Activated T-cell treated with anti-CD3 and anti-CD28 coated beads, Interleukin-2, amount 50 U/mL, for 4 hours (primary cell): ENCODE data around the gene PIEZO1. TPM values are rescaled to one million over a fixed set of nuclear protein-coding genes. Genes with fewer than 3 reads are reported as not detected.
A peak's percentile ranks its signal among the peaks of the same experiment; 100 is the strongest.

ENCODE experiments used
- ATAC-seq, 2 donors: fragments of 200-7000 bp; cut with Tn5 transposase; one replicate each; pipeline ENCODE4 v1.10.0; 2021
- DNase-seq: peaks from one replicate; pipeline ENCODE4 v3.0.0-alpha.2; 2020
- H3K27me3 Mint-ChIP-seq: one replicate; pipeline ENCODE4 v1.8.0; 2021; ENCODE audit warnings: low read depth, mixed read lengths
- H3K36me3 Mint-ChIP-seq: one replicate; pipeline ENCODE4 v1.8.0; 2022; ENCODE audit warnings: mixed read lengths; ENCODE audit not compliant: insufficient read depth
- H3K4me1 Mint-ChIP-seq: one replicate; pipeline ENCODE4 v1.8.0; 2021; ENCODE audit warnings: low read depth, mixed read lengths
- H3K4me3 Mint-ChIP-seq: one replicate; pipeline ENCODE4 v1.8.0; 2021; ENCODE audit warnings: mild to moderate bottlenecking, moderate library complexity, mixed read lengths
- H3K9me3 Mint-ChIP-seq: one replicate; pipeline ENCODE4 v1.8.0; 2021; ENCODE audit warnings: mixed read lengths
- total RNA-seq, 3 donors: library from RNA; stranded (reverse); gene quantifications; one replicate each; pipeline ENCODE4 v1.2.1, GENCODE V29; 2021

Gene PIEZO1
- total RNA-seq, 3 donors from 2014 or later: 116 to 171 (median 139) TPM

- H3K36me3 Mint-ChIP-seq: no peaks in the 10 kb centered on the region
- no peaks in the 10 kb centered on the region for H3K9me3 Mint-ChIP-seq
- peaks cover 20% of the 10 kb centered on the region for H3K4me1 Mint-ChIP-seq
- no peak for DNase-seq
- no peak for ATAC-seq
- H3K27me3 Mint-ChIP-seq: no peaks in the 10 kb centered on the region
- H3K4me3 Mint-ChIP-seq: no peak overlapping the region
These were observed 30.7 kb downstream of the PIEZO1 start for GRCh38 chr16:88754109-88754911.

GRCh38 chr16:88753602-88754001 lies 31.4 kb downstream of the PIEZO1 start:
- Mint-ChIP-seq H3K4me1 (peaks cover 13% of the 10 kb centered on the region), H3K27me3 (no peaks in the 10 kb centered on the region), H3K4me3 (no peak overlapping the region), H3K9me3 (no peaks in the 10 kb centered on the region), H3K36me3 (no peaks in the 10 kb centered on the region)
- no peak for ATAC-seq
- DNase-seq: no peak

GRCh38 chr16:88753191-88753590 lies 31.8 kb downstream of the PIEZO1 start:
- no peak overlapping the region for H3K4me3 Mint-ChIP-seq
- peaks cover 10% of the 10 kb centered on the region for H3K4me1 Mint-ChIP-seq
- no peaks in the 10 kb centered on the region for H3K36me3 Mint-ChIP-seq
- ATAC-seq (no peak), DNase-seq (no peak)
- H3K27me3 Mint-ChIP-seq: no peaks in the 10 kb centered on the region
- H3K9me3 Mint-ChIP-seq: no peaks in the 10 kb centered on the region

GRCh38 chr16:88752386-88753002 lies 32.5 kb downstream of the PIEZO1 start:
- Mint-ChIP-seq H3K36me3 (no peaks in the 10 kb centered on the region), H3K27me3 (no peaks in the 10 kb centered on the region), H3K9me3 (no peaks in the 10 kb centered on the region), H3K4me3 (no peak overlapping the region), H3K4me1 (peaks cover 7% of the 10 kb centered on the region)
- ATAC-seq: no peak
- DNase-seq: no peak

- DNase-seq (no peak), ATAC-seq (no peak)
- Mint-ChIP-seq H3K4me1 (peaks cover 17% of the 10 kb centered on the region), H3K27me3 (no peaks in the 10 kb centered on the region), H3K4me3 (no peak overlapping the region), H3K9me3 (no peaks in the 10 kb centered on the region), H3K36me3 (no peaks in the 10 kb centered on the region)
These were observed 34.2 kb downstream of the PIEZO1 start for GRCh38 chr16:88750854-88751253.

- H3K4me1 Mint-ChIP-seq: peaks cover 27% of the 10 kb centered on the region
- no peaks in the 10 kb centered on the region for H3K9me3 Mint-ChIP-seq
- H3K27me3 Mint-ChIP-seq: no peaks in the 10 kb centered on the region
- no peak overlapping the region for H3K4me3 Mint-ChIP-seq
- no peak for ATAC-seq
- DNase-seq: no peak
- no peaks in the 10 kb centered on the region for H3K36me3 Mint-ChIP-seq
These were observed 35.7 kb downstream of the PIEZO1 start for GRCh38 chr16:88749358-88749757.

- Mint-ChIP-seq H3K27me3 (no peaks in the 10 kb centered on the region), H3K36me3 (no peaks in the 10 kb centered on the region), H3K9me3 (no peaks in the 10 kb centered on the region), H3K4me1 (peaks cover 32% of the 10 kb centered on the region), H3K4me3 (no peak overlapping the region)
- no peak for ATAC-seq
- no peak for DNase-seq
These were observed 36.7 kb downstream of the PIEZO1 start for GRCh38 chr16:88748364-88748763.

- no peak for DNase-seq
- H3K4me1 Mint-ChIP-seq: peaks cover 33% of the 10 kb centered on the region
- H3K36me3 Mint-ChIP-seq: no peaks in the 10 kb centered on the region
- ATAC-seq: no peak
- no peaks in the 10 kb centered on the region for H3K27me3 Mint-ChIP-seq
- H3K4me3 Mint-ChIP-seq: no peak overlapping the region
- no peaks in the 10 kb centered on the region for H3K9me3 Mint-ChIP-seq
These were observed 37.3 kb downstream of the PIEZO1 start for GRCh38 chr16:88747588-88748301.

- ATAC-seq: no peak
- Mint-ChIP-seq H3K36me3 (no peaks in the 10 kb centered on the region), H3K9me3 (no peaks in the 10 kb centered on the region), H3K4me3 (no peak overlapping the region), H3K4me1 (peaks cover 30% of the 10 kb centered on the region), H3K27me3 (no peaks in the 10 kb centered on the region)
- no peak for DNase-seq
These were observed 38.5 kb downstream of the PIEZO1 start for GRCh38 chr16:88746506-88746905.

- Mint-ChIP-seq H3K27me3 (no peaks in the 10 kb centered on the region), H3K4me3 (no peak overlapping the region), H3K4me1 (peaks cover 30% of the 10 kb centered on the region), H3K9me3 (no peaks in the 10 kb centered on the region), H3K36me3 (peaks cover 4% of the 10 kb centered on the region)
- DNase-seq (no peak), ATAC-seq (no peak)
These were observed 40.2 kb downstream of the PIEZO1 start for GRCh38 chr16:88744577-88745521.

GRCh38 chr16:88743693-88744576 lies 41.1 kb downstream of the PIEZO1 start:
- ATAC-seq (peak; percentile 53), DNase-seq (peak; percentile 79)
- Mint-ChIP-seq H3K4me3 (no peak overlapping the region), H3K27me3 (no peaks in the 10 kb centered on the region), H3K4me1 (peaks cover 30% of the 10 kb centered on the region), H3K36me3 (peaks cover 5% of the 10 kb centered on the region), H3K9me3 (no peaks in the 10 kb centered on the region)

- Mint-ChIP-seq H3K4me1 (peaks cover 30% of the 10 kb centered on the region), H3K4me3 (no peak overlapping the region), H3K27me3 (no peaks in the 10 kb centered on the region), H3K36me3 (peaks cover 7% of the 10 kb centered on the region), H3K9me3 (no peaks in the 10 kb centered on the region)
- ATAC-seq (no peak), DNase-seq (no peak)
These were observed 42.0 kb downstream of the PIEZO1 start for GRCh38 chr16:88742896-88743605.

- Mint-ChIP-seq H3K36me3 (peaks cover 7% of the 10 kb centered on the region), H3K9me3 (no peaks in the 10 kb centered on the region), H3K4me1 (peaks cover 25% of the 10 kb centered on the region), H3K27me3 (no peaks in the 10 kb centered on the region), H3K4me3 (no peak overlapping the region)
- ATAC-seq (no peak), DNase-seq (no peak)
These were observed 43.7 kb downstream of the PIEZO1 start for GRCh38 chr16:88741368-88741767.
